B cell (primary cell): ENCODE results near the gene RGL3.

Experiments
- CTCF ChIP-seq: fragments of 200-600 bp; IDR thresholded peaks from one replicate; pipeline ENCODE4 v1.8.0; 2022; ENCODE audit warnings: antibody characterized with exemption, mild to moderate bottlenecking
- EZH2 ChIP-seq: IDR thresholded peaks from 2 replicates; pipeline ENCODE4 v1.6.1; 2012; ENCODE audit warnings: borderline replicate concordance, low read depth, mild to moderate bottlenecking, moderate library complexity, low read length; ENCODE audit not compliant: insufficient read depth, poor library complexity, severe bottlenecking

GRCh38 chr19:11448410-11448809 is 29.3 kb upstream of the RGL3 start:
- TF ChIP-seq CTCF (no peak), EZH2 (no peak)
